Upper lobe of left lung (tissue), 6 donors: ENCODE results near the gene CTSO. TPM values are rescaled to one million over a fixed set of nuclear protein-coding genes. Genes with fewer than 3 reads are reported as not detected.

ENCODE experiments used
- ATAC-seq, 2 donors: fragments of 200-7000 bp; cut with Tn5 transposase; one replicate each; pipeline ENCODE4 v1.9.1; 2022; ENCODE audit warnings: mild to moderate bottlenecking in 2 of 2, moderate library complexity in 2 of 2; ENCODE audit not compliant: low FRiP score in 2 of 2
- DNase-seq, 2 donors: peaks; one replicate each; pipeline ENCODE4 v3.0.0-alpha.2; 2019 to 2020
- H3K27ac ChIP-seq, 4 donors: fragments of 200-600 bp; sonication (generic); one replicate each; pipeline ENCODE4 v1.5.1; 2016 to 2019
- H3K27me3 ChIP-seq, 4 donors: fragments of 200-600 bp; sonication (generic); one replicate each; pipeline ENCODE4 v1.5.1; 2017 to 2019
- H3K36me3 ChIP-seq, 4 donors: fragments of 200-600 bp; sonication (generic); one replicate each; pipeline ENCODE4 v1.5.1; 2016 to 2019
- H3K4me1 ChIP-seq, 4 donors: fragments of 200-600 bp; sonication (generic); one replicate each; pipeline ENCODE4 v1.5.1; 2018 to 2019
- H3K4me3 ChIP-seq, 4 donors: fragments of 200-600 bp; sonication (generic); one replicate each; pipeline ENCODE4 v1.5.1; 2017 to 2019; ENCODE audit warnings: mild to moderate bottlenecking in 2 of 4, moderate library complexity in 1 of 4
- H3K9me3 ChIP-seq, 4 donors: fragments of 200-600 bp; sonication (generic); one replicate each; pipeline ENCODE4 v1.5.1; 2018 to 2019
- EP300 ChIP-seq, 4 donors: sonication (generic); formaldehyde crosslinking; IDR thresholded peaks; one replicate each; pipeline ENCODE4 v1.5.1; 2017; ENCODE audit warnings: antibody characterized with exemption in 4 of 4, control low read depth in 2 of 4
- POLR2A ChIP-seq, 4 donors: fragments of 450-650 bp; IDR thresholded peaks; one replicate each; pipeline ENCODE4 v1.5.1; 2016 to 2017; ENCODE audit warnings: antibody characterized with exemption in 4 of 4, mild to moderate bottlenecking in 2 of 4
- POLR2AphosphoS5 ChIP-seq, 2 donors: sonication (generic); formaldehyde crosslinking; IDR thresholded peaks; one replicate each; pipeline ENCODE4 v1.5.1; 2017; ENCODE audit warnings: antibody characterized with exemption in 2 of 2
- WGBS, 2 donors: methylation state at CpG; one replicate each; pipeline ENCODE4 v1.1.5; 2017 to 2018; 5-methylcytosine and 5-hydroxymethylcytosine counted together
- total RNA-seq, 6 donors: library from RNA; depleted of rRNA in 4 of 6; stranded (reverse); fragments of >200 nt in 4 of 6; gene quantifications; one replicate each; pipeline versions ENCODE4 v1.1.0 to v1.2.1, GENCODE V29; 2016 to 2021
- TF ChIP-seq, protein P1 (sequence below), 6 experiments: fragments of 450-650 bp in 4 of 6; fragments of 200-600 bp in 2 of 6; sonication (generic) in 2 of 6; IDR thresholded peaks; one replicate each; pipeline ENCODE4 v1.5.1; 2016 to 2019; ENCODE audit warnings: antibody characterized with exemption in 6 of 6
- donor health status: DM: no; HTN: no; CAD: no; lungs with moderate emphysema.
- donor health status: DM: no; HTN: yes; CAD: no; lungs with severe emphysema.

Gene CTSO
- total RNA-seq, 6 donors from 2014 or later: 9.4 to 34.7 (median 22.5) TPM

DNA sequence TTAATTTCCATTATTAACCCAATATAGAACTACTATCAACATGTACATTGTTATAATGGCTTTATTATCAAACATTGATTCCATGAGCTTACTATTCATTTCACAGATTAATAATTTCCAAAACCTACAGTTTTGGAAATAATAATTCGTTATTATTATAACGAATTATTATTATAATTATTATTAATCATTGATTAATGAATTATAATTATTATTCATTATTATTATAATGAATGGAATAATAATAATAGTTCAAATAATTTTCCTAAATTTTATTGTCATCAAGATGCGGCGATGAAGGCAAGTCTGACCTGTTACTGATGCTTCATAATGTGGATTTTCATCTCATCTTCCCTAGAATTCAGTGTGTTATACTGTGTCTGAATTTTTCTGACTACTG is 22.0 kb downstream of the CTSO start:
- Histone ChIP-seq H3K27ac (no peak overlapping the region), H3K4me1 (no peaks in the 10 kb centered on the region), H3K9me3 (no peaks in the 10 kb centered on the region), H3K27me3 (no peaks in the 10 kb centered on the region), H3K36me3 (peaks cover 0 to 26% (median 7%) of the 10 kb centered on the region in 4 donors), H3K4me3 (no peak overlapping the region)
- TF ChIP-seq POLR2AphosphoS5 (IDR thresholded peaks at IDR 0.05): no peak
- TF ChIP-seq POLR2A (IDR thresholded peaks at IDR 0.05): no peak
- TF ChIP-seq, protein P1, sequence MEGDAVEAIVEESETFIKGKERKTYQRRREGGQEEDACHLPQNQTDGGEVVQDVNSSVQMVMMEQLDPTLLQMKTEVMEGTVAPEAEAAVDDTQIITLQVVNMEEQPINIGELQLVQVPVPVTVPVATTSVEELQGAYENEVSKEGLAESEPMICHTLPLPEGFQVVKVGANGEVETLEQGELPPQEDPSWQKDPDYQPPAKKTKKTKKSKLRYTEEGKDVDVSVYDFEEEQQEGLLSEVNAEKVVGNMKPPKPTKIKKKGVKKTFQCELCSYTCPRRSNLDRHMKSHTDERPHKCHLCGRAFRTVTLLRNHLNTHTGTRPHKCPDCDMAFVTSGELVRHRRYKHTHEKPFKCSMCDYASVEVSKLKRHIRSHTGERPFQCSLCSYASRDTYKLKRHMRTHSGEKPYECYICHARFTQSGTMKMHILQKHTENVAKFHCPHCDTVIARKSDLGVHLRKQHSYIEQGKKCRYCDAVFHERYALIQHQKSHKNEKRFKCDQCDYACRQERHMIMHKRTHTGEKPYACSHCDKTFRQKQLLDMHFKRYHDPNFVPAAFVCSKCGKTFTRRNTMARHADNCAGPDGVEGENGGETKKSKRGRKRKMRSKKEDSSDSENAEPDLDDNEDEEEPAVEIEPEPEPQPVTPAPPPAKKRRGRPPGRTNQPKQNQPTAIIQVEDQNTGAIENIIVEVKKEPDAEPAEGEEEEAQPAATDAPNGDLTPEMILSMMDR (IDR thresholded peaks at IDR 0.05): no peak
- no peak for TF ChIP-seq EP300 (IDR thresholded peaks at IDR 0.05)
- DNase-seq (no peak), ATAC-seq (no peak)
- WGBS, 2 donors: 93 to 96% methylated on average over 4 of the region's 4 CpGs

DNA sequence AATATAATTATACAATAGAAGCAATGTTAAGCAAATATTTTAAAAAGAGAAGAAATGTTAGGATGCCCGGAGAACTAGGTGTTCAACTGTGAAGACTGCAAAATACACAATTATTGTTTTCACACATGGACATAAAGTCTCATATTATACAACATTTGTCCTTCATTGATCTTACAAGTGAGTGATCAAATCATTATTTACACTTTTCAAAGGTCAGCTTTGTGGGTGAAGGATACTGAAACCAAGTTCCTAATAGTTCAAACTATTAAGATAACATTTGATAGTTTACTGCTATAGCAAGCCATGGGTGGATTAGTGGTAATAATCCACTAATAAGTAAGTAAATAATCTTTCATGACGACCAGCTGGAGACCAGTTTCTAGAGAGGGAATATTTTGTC is 23.3 kb downstream of the CTSO start:
- Histone ChIP-seq H3K27me3 (no peaks in the 10 kb centered on the region), H3K27ac (no peak overlapping the region), H3K4me1 (no peaks in the 10 kb centered on the region), H3K36me3 (peaks cover 0 to 26% (median 9%) of the 10 kb centered on the region in 4 donors), H3K4me3 (no peak overlapping the region), H3K9me3 (no peaks in the 10 kb centered on the region)
- DNase-seq (no peak), ATAC-seq (no peak)
- TF ChIP-seq EP300 (IDR thresholded peaks at IDR 0.05) (no peak), POLR2A (IDR thresholded peaks at IDR 0.05) (no peak), POLR2AphosphoS5 (IDR thresholded peaks at IDR 0.05) (no peak)
- TF ChIP-seq, protein P1 (IDR thresholded peaks at IDR 0.05): no peak
- 79 to 92% methylated on average over 2 of the region's 2 CpGs for WGBS, 2 donors

DNA sequence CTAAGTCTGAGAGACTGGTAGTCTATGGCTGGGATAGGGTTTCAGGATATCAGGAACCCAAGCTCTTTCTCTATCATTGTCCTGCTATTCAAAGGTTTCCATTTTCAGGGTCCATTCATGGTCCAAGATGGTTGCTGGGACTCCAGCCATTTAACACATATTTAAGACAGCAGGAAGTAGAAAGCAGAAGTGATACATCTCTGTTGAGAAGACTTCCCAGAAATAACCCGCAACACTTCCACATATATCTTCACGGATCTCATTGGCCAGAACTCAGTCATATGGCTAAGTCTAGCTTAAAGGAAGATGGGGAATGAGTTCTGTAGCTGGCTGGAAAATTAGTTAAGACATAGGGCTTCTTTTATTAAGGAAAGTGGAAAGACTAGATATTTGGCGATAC is 23.8 kb downstream of the CTSO start:
- WGBS, 2 donors: 92 to 97% methylated on average over 3 of the region's 3 CpGs
- no peak overlapping the region for H3K4me3 ChIP-seq
- TF ChIP-seq POLR2AphosphoS5 (IDR thresholded peaks at IDR 0.05): no peak
- TF ChIP-seq POLR2A (IDR thresholded peaks at IDR 0.05): no peak
- TF ChIP-seq, protein P1 (IDR thresholded peaks at IDR 0.05): no peak
- TF ChIP-seq EP300 (IDR thresholded peaks at IDR 0.05): no peak

DNA sequence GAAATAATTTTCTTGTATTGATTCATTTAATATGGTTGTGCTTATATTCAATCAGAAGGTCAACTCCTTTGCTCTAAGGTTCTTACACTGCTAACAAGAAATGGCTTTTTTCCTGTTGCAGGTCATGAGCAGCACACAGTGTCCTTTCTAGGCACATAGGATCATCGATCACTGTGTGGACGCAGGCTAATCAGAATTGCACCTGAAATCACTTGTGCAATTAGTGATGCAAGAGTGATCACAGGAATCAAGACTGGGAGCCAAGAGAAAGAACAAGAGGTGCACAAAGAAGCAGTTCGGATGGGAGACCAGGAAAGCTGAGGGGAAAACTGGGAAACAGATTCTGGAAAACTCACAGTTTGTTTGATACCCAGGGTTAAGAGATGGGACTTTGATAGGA is 29.0 kb downstream of the CTSO start:
- no peak for DNase-seq
- Histone ChIP-seq H3K4me1 (no peaks in the 10 kb centered on the region), H3K27ac (no peak overlapping the region), H3K4me3 (no peak overlapping the region), H3K36me3 (peaks cover 0 to 18% (median 7%) of the 10 kb centered on the region in 4 donors), H3K9me3 (no peaks in the 10 kb centered on the region), H3K27me3 (no peaks in the 10 kb centered on the region)
- ATAC-seq: no peak
- WGBS, 2 donors: 64 to 93% methylated on average over 3 of the region's 3 CpGs
- TF ChIP-seq EP300 (IDR thresholded peaks at IDR 0.05) (no peak), POLR2AphosphoS5 (IDR thresholded peaks at IDR 0.05) (no peak), POLR2A (IDR thresholded peaks at IDR 0.05) (no peak)
- TF ChIP-seq, protein P1 (IDR thresholded peaks at IDR 0.05): no peak

More for the DNA sequence above, 23.8 kb downstream of the CTSO start:
- Histone ChIP-seq H3K27me3 (no peaks in the 10 kb centered on the region), H3K4me1 (no peaks in the 10 kb centered on the region), H3K9me3 (no peaks in the 10 kb centered on the region), H3K36me3 (peaks cover 0 to 21% (median 8%) of the 10 kb centered on the region in 4 donors), H3K27ac (no peak overlapping the region)
- DNase-seq: no peak
- ATAC-seq: no peak

DNA sequence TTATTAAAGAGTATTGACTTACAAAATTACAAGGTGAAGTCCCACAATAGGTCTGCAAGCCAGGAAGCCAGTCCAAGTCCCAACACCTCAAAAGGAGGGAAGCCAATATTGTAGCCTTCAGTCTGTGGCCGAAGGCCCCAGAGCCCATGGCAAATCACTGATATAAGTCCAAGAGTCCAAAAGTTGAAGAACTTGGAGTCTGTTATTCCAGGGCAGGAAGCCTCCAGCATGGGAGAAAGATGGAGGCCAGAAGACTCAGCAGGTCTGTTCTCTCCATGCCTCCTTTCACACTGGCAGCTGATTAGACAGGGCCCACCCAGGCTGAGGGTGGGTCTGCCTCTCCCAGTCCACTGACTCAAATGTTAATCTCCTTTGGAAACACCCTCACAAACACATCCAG is 32.1 kb downstream of the CTSO start:
- DNase-seq: no peak

More for the DNA sequence above, 32.1 kb downstream of the CTSO start:
- no peaks in the 10 kb centered on the region for H3K27me3 ChIP-seq
- H3K9me3 ChIP-seq: no peaks in the 10 kb centered on the region
- H3K4me1 ChIP-seq: no peaks in the 10 kb centered on the region
- TF ChIP-seq, protein P1 (IDR thresholded peaks at IDR 0.05): no peak
- no peak for TF ChIP-seq POLR2AphosphoS5 (IDR thresholded peaks at IDR 0.05)
- no peak for TF ChIP-seq EP300 (IDR thresholded peaks at IDR 0.05)
- TF ChIP-seq POLR2A (IDR thresholded peaks at IDR 0.05): no peak
- no peak for ATAC-seq
- 100% methylated on average over 1 of the region's 1 CpG for WGBS, 2 donors
- no peak overlapping the region for H3K27ac ChIP-seq
- H3K36me3 ChIP-seq: peaks cover 0 to 3% (median 0%) of the 10 kb centered on the region in 4 donors
- H3K4me3 ChIP-seq: no peak overlapping the region
